ENCODE measurements around the gene ACTL10. TPM values are rescaled to one million over a fixed set of nuclear protein-coding genes. Genes with fewer than 3 reads are reported as not detected.
A peak's percentile ranks its signal among the peaks of the same experiment; 100 is the strongest.

The ACTL10 gene
- total RNA-seq, 1 experiment from 2014 or later = 1.3 TPM

DNA sequence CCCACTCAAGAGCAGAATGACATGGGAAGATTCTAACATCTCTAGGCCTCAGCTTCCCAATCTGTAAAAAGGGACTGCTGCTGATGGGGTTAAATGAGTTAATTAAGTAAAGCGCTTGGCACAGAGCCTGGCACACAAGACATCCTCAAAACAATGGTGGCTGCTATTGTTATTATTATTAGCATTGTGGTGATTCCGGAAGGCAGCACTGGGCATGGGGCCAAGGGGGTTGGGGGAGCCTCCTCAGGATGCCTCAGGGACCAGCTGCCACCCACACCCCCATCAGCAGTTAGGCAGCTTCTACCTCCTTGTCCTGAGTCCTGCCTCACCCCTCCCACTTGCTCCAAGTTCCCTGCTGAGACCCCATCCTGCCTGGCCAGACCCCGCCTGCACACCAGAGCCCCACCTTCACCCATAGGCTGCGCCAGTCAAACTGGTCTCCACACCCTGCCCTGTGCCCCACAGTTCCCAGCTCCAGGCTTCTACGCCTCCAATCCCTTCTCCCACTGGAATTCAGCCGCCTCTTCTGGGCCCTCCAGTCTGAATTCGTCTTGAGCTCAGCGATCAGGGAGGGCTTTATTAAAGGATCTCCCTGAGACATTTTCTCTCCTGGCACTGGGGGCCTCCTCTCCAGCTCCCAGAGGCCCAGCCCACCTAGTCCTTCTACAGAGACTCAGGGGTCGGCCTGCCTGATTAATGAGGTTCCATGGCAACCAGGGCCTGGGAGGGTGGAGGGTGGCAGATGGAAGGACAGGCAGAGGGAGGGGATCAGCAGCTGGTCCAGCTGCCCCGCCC is 18.0 kb downstream of the ACTL10 start:
- Mint-ChIP-seq H3K9me3 (no peaks in the 10 kb centered on the region), H3K4me1 (peaks cover 21% of the 10 kb centered on the region), H3K4me3 (peak overlapping the region; percentile 81), H3K36me3 (peaks cover under 1% of the 10 kb centered on the region; the same call in 1 of the 2 replicates), H3K27me3 (ENCODE audit: low read depth) (peaks cover 21% of the 10 kb centered on the region), H3K27ac (peak overlapping the region; percentile 85; the same call in 1 of the 2 replicates)
- DNase-seq (ENCODE audit: low spot score) (peak; percentile 51), ATAC-seq (peak; percentile 25)
- no peak for TF ChIP-seq GTF2I (CRISPR knock-in tag; conservative IDR thresholded peaks at IDR 0.05)
- 0 out of 2 replicates have a peak, but pooled peaks have one; percentile 27 for TF ChIP-seq ZNF138 (CRISPR knock-in tag; conservative IDR thresholded peaks at IDR 0.05)
- TF ChIP-seq, protein P1, sequence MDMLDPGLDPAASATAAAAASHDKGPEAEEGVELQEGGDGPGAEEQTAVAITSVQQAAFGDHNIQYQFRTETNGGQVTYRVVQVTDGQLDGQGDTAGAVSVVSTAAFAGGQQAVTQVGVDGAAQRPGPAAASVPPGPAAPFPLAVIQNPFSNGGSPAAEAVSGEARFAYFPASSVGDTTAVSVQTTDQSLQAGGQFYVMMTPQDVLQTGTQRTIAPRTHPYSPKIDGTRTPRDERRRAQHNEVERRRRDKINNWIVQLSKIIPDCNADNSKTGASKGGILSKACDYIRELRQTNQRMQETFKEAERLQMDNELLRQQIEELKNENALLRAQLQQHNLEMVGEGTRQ (CRISPR knock-in tag; IDR thresholded peaks at IDR 0.05) = no peak
- no peak for TF ChIP-seq ELF4 (CRISPR knock-in tag; IDR thresholded peaks at IDR 0.05; ENCODE audit: low read depth)
- TF ChIP-seq FOXK1 (CRISPR knock-in tag; IDR thresholded peaks at IDR 0.05) = no peak
- TF ChIP-seq, protein P2, sequence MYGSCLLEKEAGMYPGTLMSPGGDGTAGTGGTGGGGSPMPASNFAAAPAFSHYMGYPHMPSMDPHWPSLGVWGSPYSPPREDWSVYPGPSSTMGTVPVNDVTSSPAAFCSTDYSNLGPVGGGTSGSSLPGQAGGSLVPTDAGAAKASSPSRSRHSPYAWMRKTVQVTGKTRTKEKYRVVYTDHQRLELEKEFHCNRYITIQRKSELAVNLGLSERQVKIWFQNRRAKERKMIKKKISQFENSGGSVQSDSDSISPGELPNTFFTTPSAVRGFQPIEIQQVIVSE (CRISPR knock-in tag; IDR thresholded peaks at IDR 0.05; ENCODE audit: borderline replicate concordance) = no peak
- no peak for TF ChIP-seq ZNF121 (CRISPR knock-in tag; IDR thresholded peaks at IDR 0.05)
- 0 out of 2 replicates have a peak, but pooled peaks have one; percentile 34 for TF ChIP-seq ETV6 (CRISPR knock-in tag; IDR thresholded peaks at IDR 0.05)
- TF ChIP-seq ATF1 (CRISPR knock-in tag; IDR thresholded peaks at IDR 0.05) = no peak
- TF ChIP-seq, protein P3, sequence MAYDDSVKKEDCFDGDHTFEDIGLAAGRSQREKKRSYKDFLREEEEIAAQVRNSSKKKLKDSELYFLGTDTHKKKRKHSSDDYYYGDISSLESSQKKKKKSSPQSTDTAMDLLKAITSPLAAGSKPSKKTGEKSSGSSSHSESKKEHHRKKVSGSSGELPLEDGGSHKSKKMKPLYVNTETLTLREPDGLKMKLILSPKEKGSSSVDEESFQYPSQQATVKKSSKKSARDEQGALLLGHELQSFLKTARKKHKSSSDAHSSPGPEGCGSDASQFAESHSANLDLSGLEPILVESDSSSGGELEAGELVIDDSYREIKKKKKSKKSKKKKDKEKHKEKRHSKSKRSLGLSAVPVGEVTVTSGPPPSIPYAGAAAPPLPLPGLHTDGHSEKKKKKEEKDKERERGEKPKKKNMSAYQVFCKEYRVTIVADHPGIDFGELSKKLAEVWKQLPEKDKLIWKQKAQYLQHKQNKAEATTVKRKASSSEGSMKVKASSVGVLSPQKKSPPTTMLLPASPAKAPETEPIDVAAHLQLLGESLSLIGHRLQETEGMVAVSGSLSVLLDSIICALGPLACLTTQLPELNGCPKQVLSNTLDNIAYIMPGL (CRISPR knock-in tag; IDR thresholded peaks at IDR 0.05) = 0 out of 2 replicates have a peak, but pooled peaks have one; percentile 5
- no peak for TF ChIP-seq PRRX2 (CRISPR knock-in tag; IDR thresholded peaks at IDR 0.05)
- TF ChIP-seq, protein P4, sequence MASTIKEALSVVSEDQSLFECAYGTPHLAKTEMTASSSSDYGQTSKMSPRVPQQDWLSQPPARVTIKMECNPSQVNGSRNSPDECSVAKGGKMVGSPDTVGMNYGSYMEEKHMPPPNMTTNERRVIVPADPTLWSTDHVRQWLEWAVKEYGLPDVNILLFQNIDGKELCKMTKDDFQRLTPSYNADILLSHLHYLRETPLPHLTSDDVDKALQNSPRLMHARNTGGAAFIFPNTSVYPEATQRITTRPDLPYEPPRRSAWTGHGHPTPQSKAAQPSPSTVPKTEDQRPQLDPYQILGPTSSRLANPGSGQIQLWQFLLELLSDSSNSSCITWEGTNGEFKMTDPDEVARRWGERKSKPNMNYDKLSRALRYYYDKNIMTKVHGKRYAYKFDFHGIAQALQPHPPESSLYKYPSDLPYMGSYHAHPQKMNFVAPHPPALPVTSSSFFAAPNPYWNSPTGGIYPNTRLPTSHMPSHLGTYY (CRISPR knock-in tag; IDR thresholded peaks at IDR 0.05) = no peak
- POLR2A ChIA-PET = interaction anchor here (0.6 to 1.7 kb wide), 4 partner anchors 8 to 309 kb away, joined by 3 to 12 read pairs (median 4); partner anchors contain the start of genes ACTL10 and RALY
- CTCF ChIA-PET = interaction anchor here (1.1 to 2.2 kb wide), 4 partner anchors 10 to 178 kb away, joined by 3 to 32 read pairs (median 4); partner anchors contain the start of genes ACTL10 and PXMP4

DNA sequence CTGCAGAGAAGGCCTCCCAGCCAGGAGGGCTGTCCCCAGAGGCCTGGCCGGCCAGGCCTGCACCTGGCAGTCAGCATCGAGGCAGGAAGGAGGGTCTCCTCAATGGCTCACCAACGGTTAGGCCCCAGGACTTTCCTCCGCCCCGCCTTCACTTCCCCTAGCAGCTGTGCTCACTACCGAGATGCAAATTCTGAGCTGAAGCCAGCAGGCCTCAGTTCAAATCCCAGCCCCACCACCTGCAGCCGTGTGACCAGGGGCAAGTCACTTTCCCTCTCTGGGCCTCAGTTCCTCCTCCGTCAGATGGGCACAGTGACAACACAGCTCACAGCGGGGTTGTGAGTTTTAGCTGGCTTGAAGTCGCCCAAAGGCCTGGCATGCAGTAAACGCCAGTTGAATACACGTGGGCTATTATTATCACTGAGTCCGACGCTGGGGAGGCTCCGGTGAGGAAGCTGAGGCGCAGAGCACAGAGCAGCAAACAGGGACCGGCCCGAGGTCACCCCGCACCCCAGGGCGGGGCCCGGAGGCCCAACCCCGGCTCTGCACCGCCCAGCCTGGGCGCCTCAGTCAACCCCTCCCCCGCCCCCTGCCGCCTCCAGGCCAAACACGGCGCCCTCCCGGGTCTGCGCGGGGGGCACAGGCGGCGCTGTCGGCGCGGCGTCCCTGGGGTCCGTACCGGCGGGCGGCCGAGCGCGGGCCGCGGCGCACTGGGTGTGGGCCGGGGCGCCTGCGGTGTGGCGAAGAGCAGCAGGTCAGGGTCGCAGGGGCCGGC is 18.8 kb downstream of the ACTL10 start:
- CTCF ChIA-PET = interaction anchor here (1.1 to 2.2 kb wide), 4 partner anchors 10 to 177 kb away, joined by 3 to 32 read pairs (median 4); partner anchors contain the start of genes ACTL10 and PXMP4
- ATAC-seq (peak; percentile 8), DNase-seq (ENCODE audit: low spot score) (peak; percentile 56)
- Mint-ChIP-seq H3K36me3 (no peaks in the 10 kb centered on the region), H3K27me3 (ENCODE audit: low read depth) (peaks cover 26% of the 10 kb centered on the region), H3K9me3 (no peaks in the 10 kb centered on the region), H3K27ac (peak overlapping the region; percentile 72), H3K4me1 (peaks cover 25% of the 10 kb centered on the region), H3K4me3 (peak overlapping the region; percentile 81)
- TF ChIP-seq, protein P5, sequence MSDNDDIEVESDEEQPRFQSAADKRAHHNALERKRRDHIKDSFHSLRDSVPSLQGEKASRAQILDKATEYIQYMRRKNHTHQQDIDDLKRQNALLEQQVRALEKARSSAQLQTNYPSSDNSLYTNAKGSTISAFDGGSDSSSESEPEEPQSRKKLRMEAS (CRISPR knock-in tag; IDR thresholded peaks at IDR 0.05) = peak; percentile 67
- no peak for TF ChIP-seq ZNF671 (CRISPR knock-in tag; IDR thresholded peaks at IDR 0.05)
- 0 out of 2 replicates have a peak, but pooled peaks have one; percentile 11 for TF ChIP-seq GTF2I (CRISPR knock-in tag; conservative IDR thresholded peaks at IDR 0.05)
- no peak for TF ChIP-seq FOXK1 (CRISPR knock-in tag; IDR thresholded peaks at IDR 0.05)
- 0 out of 2 replicates have a peak, but pooled peaks have one; percentile 32 for TF ChIP-seq TP53 (CRISPR knock-in tag; IDR thresholded peaks at IDR 0.05)
- TF ChIP-seq TEAD4 (CRISPR knock-in tag; IDR thresholded peaks at IDR 0.05) = peak; percentile 39; the same call in 1 of the 2 replicates
- 0 out of 2 replicates have a peak, but pooled peaks have one; percentile 14 for TF ChIP-seq TEAD1 (CRISPR knock-in tag; IDR thresholded peaks at IDR 0.05)
- TF ChIP-seq ZNF138 (CRISPR knock-in tag; conservative IDR thresholded peaks at IDR 0.05) = 0 out of 2 replicates have a peak, but pooled peaks have one; percentile 4
- no peak for TF ChIP-seq ZNF416 (CRISPR knock-in tag; IDR thresholded peaks at IDR 0.05)
- POLR2A ChIA-PET = interaction anchor here (0.6 to 1.7 kb wide), 4 partner anchors 9 to 308 kb away, joined by 3 to 12 read pairs (median 4); partner anchors contain the start of genes ACTL10 and RALY

Data from WTC11 (cell line).